Duodenal mucosa (tissue), 2 donors: ENCODE measurements around the gene SPTLC1.
"Not testable (repeated sequence)": the region's sequence is repeated elsewhere in the genome, so short reads cannot be mapped to it uniquely, and the experiment has no call there.

ENCODE experiments used
- H3K27ac ChIP-seq: one replicate; pipeline ENCODE4 v1.7.0; 2013; ENCODE audit warnings: low read depth, low read length
- H3K27me3 ChIP-seq, 2 donors: one replicate each; pipeline ENCODE4 v1.7.0; 2013; ENCODE audit warnings: low read length in 2 of 2, control low read depth in 1 of 2; ENCODE audit not compliant: insufficient read depth in 2 of 2, control insufficient read depth in 1 of 2
- H3K36me3 ChIP-seq, 2 donors: one replicate each; pipeline ENCODE4 v1.7.0; 2013; ENCODE audit warnings: low read length in 2 of 2, control low read depth in 1 of 2; ENCODE audit not compliant: insufficient read depth in 2 of 2, control insufficient read depth in 1 of 2
- H3K4me1 ChIP-seq, 2 donors: one replicate each; pipeline ENCODE4 v1.7.0; 2013; ENCODE audit warnings: low read length in 2 of 2, control low read depth in 1 of 2; ENCODE audit not compliant: insufficient read depth in 2 of 2, control insufficient read depth in 1 of 2
- H3K4me3 ChIP-seq, 2 donors: one replicate each; pipeline ENCODE4 v1.7.0; 2013; ENCODE audit warnings: low read length in 2 of 2, low read depth in 1 of 2
- H3K9ac ChIP-seq, 2 donors: one replicate each; pipeline ENCODE4 v1.7.0; 2013; ENCODE audit warnings: low read length in 2 of 2, low read depth in 1 of 2
- H3K9me3 ChIP-seq, 2 donors: one replicate each; pipeline ENCODE4 v1.7.0; 2013; ENCODE audit warnings: low read length in 2 of 2, control low read depth in 1 of 2; ENCODE audit not compliant: control insufficient read depth in 1 of 2

The SPTLC1 gene

GRCh38 chr9:92122061-92122460, 6.8 kb upstream of the SPTLC1 start:
- Histone ChIP-seq H3K4me1 (no peaks in the 10 kb centered on the region), H3K27ac (no peak overlapping the region), H3K27me3 (no peaks in the 10 kb centered on the region), H3K9me3 (no peaks in the 10 kb centered on the region), H3K4me3 (no peak overlapping the region), H3K9ac (no peak overlapping the region), H3K36me3 (no peaks in the 10 kb centered on the region)

- Histone ChIP-seq H3K36me3 (no peaks in the 10 kb centered on the region), H3K9me3 (no peaks in the 10 kb centered on the region)
These were observed 6.1 kb upstream of the SPTLC1 start for GRCh38 chr9:92121265-92121664.

GRCh38 chr9:92120138-92120537, 4.9 kb upstream of the SPTLC1 start:
- no peak overlapping the region for H3K9ac ChIP-seq
- no peak overlapping the region for H3K27ac ChIP-seq
- no peaks in the 10 kb centered on the region for H3K36me3 ChIP-seq
- no peak overlapping the region for H3K4me3 ChIP-seq
- H3K9me3 ChIP-seq: no peaks in the 10 kb centered on the region
- H3K27me3 ChIP-seq: no peaks in the 10 kb centered on the region
- peaks cover 0 to 4% of the 10 kb centered on the region in 2 donors for H3K4me1 ChIP-seq

More at GRCh38 chr9:92121265-92121664, 6.1 kb upstream of the SPTLC1 start:
- H3K27ac ChIP-seq: no peak overlapping the region
- no peaks in the 10 kb centered on the region for H3K4me1 ChIP-seq
- no peak overlapping the region for H3K4me3 ChIP-seq
- no peak overlapping the region for H3K9ac ChIP-seq
- H3K27me3 ChIP-seq: no peaks in the 10 kb centered on the region

- H3K27ac ChIP-seq: no peak overlapping the region
- peaks cover 0 to 4% of the 10 kb centered on the region in 2 donors for H3K4me1 ChIP-seq
- no peak overlapping the region for H3K4me3 ChIP-seq
- no peaks in the 10 kb centered on the region for H3K27me3 ChIP-seq
- H3K9ac ChIP-seq: no peak overlapping the region
- no peaks in the 10 kb centered on the region for H3K9me3 ChIP-seq
- H3K36me3 ChIP-seq: no peaks in the 10 kb centered on the region
These were observed 4.4 kb upstream of the SPTLC1 start for GRCh38 chr9:92119586-92119985.

- Histone ChIP-seq H3K9ac (no peak overlapping the region), H3K4me3 (no peak overlapping the region), H3K27me3 (no peaks in the 10 kb centered on the region), H3K9me3 (no peaks in the 10 kb centered on the region), H3K4me1 (no peaks in the 10 kb centered on the region), H3K36me3 (peaks cover 0 to 36% of the 10 kb centered on the region in 2 donors), H3K27ac (no peak overlapping the region)
These were observed 7.1 kb downstream of the SPTLC1 start for GRCh38 chr9:92108122-92108521.

GRCh38 chr9:92105446-92106225, 9.6 kb downstream of the SPTLC1 start:
- H3K27me3 ChIP-seq, H3K4me1 ChIP-seq, H3K4me3 ChIP-seq, H3K9ac ChIP-seq, H3K9me3 ChIP-seq, H3K27ac ChIP-seq: not testable (repeated sequence)
- peaks cover 0 to 20% of the 10 kb centered on the region in 2 donors for H3K36me3 ChIP-seq

- peaks cover 0 to 14% of the 10 kb centered on the region in 2 donors for H3K36me3 ChIP-seq
- H3K4me1 ChIP-seq, H3K27me3 ChIP-seq, H3K9me3 ChIP-seq, H3K27ac ChIP-seq, H3K9ac ChIP-seq, H3K4me3 ChIP-seq: not testable (repeated sequence)
These were observed 11.6 kb downstream of the SPTLC1 start for GRCh38 chr9:92103601-92104000.

- Histone ChIP-seq H3K27me3 (no peaks in the 10 kb centered on the region), H3K4me3 (no peak overlapping the region), H3K9ac (no peak overlapping the region), H3K36me3 (peaks cover 0 to 2% of the 10 kb centered on the region in 2 donors), H3K27ac (no peak overlapping the region), H3K4me1 (no peaks in the 10 kb centered on the region), H3K9me3 (no peaks in the 10 kb centered on the region)
These were observed 14.8 kb downstream of the SPTLC1 start for GRCh38 chr9:92100237-92100911.

GRCh38 chr9:92098638-92099037, 16.6 kb downstream of the SPTLC1 start:
- Histone ChIP-seq H3K27me3 (no peaks in the 10 kb centered on the region), H3K36me3 (peaks cover 0 to 2% of the 10 kb centered on the region in 2 donors), H3K4me3 (peak overlapping the region in 1 of 2 donors; percentile 38), H3K9me3 (no peaks in the 10 kb centered on the region), H3K9ac (no peak overlapping the region), H3K4me1 (no peaks in the 10 kb centered on the region), H3K27ac (no peak overlapping the region)

GRCh38 chr9:92097997-92098482, 17.2 kb downstream of the SPTLC1 start:
- no peaks in the 10 kb centered on the region for H3K4me1 ChIP-seq
- H3K4me3 ChIP-seq: peak overlapping the region in 1 of 2 donors; percentile 38
- no peaks in the 10 kb centered on the region for H3K9me3 ChIP-seq
- H3K27ac ChIP-seq: no peak overlapping the region
- H3K9ac ChIP-seq: no peak overlapping the region
- peaks cover 0 to 2% of the 10 kb centered on the region in 2 donors for H3K36me3 ChIP-seq
- no peaks in the 10 kb centered on the region for H3K27me3 ChIP-seq
